ENCODE data around the gene ROCK2. TPM values are rescaled to one million over a fixed set of nuclear protein-coding genes. Genes with fewer than 3 reads are reported as not detected.
"Not testable (repeated sequence)": the region's sequence is repeated elsewhere in the genome, so short reads cannot be mapped to it uniquely, and the experiment has no call there.

ROCK2 gene
- total and polyA plus RNA-seq, 9 donors: 27.6 to 47.9 (median 40.8) TPM

DNA sequence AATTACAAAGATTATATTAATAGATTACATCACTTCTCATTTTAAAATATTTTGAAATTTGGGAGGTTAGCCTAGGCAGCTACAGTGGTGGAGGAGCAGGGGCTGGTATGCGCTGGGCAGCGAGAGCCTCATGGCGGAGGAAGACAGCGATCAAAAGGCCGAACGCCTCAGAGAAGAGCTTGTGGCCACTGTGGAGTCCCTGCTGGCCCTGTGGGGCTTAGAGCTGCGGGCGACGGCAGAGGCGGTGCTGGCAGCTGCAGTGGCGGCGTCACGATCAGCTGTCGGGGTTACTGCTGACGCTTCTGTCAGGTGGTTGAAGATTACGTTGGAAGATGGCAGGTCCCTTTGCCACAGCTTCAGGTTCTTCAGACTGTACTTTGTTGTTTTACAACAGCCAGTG, 87.4 kb downstream of the ROCK2 start:
- 95% methylated on average over 11 of the region's 16 CpGs for WGBS (ENCODE audit: insufficient coverage)
- H3K4me3 ChIP-seq (ENCODE audit: low read length): no peak overlapping the region
- no peaks in the 10 kb centered on the region for H3K27me3 ChIP-seq (ENCODE audit: control insufficient read depth, insufficient read depth, low read length)
- no peak overlapping the region for H3K27ac ChIP-seq (ENCODE audit: low read length)
- H3K4me1 ChIP-seq (ENCODE audit: control insufficient read depth, insufficient read depth, low read length): no peaks in the 10 kb centered on the region
- DNase-seq: no peak
- H3K36me3 ChIP-seq (ENCODE audit: control insufficient read depth, insufficient read depth, low read length): peaks cover 8% of the 10 kb centered on the region
- H3K9me3 ChIP-seq (replicated peaks; ENCODE audit: control insufficient read depth, low read depth, low read length): no peaks in the 10 kb centered on the region

DNA sequence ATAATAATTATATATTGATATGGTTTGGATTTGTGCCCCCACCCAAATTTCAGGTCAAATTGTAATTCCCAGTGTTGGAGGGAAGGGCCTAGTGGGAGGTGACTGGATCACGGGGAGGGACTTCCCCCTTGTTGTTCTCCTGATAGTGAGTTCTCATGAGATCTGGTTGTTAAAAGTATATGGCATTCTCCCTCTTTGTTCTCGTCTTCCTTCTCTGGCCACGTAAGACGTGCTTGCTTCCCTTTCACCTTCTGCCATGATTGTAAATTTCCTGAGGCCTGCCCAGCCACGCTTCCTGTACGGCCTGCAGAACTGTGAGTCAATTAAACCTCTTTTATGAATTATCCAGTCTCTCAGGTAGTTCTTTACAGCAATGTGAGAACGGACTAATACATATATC, 88.3 kb downstream of the ROCK2 start:
- Histone ChIP-seq H3K27me3 (ENCODE audit: control insufficient read depth, insufficient read depth, low read length) (no peaks in the 10 kb centered on the region), H3K4me3 (ENCODE audit: low read length) (no peak overlapping the region), H3K9me3 (replicated peaks; ENCODE audit: control insufficient read depth, low read depth, low read length) (no peaks in the 10 kb centered on the region), H3K36me3 (ENCODE audit: control insufficient read depth, insufficient read depth, low read length) (peaks cover 8% of the 10 kb centered on the region), H3K27ac (ENCODE audit: low read length) (no peak overlapping the region), H3K4me1 (ENCODE audit: control insufficient read depth, insufficient read depth, low read length) (no peaks in the 10 kb centered on the region)
- no peak for DNase-seq
- WGBS (ENCODE audit: insufficient coverage): 85% methylated on average over 4 of the region's 7 CpGs

DNA sequence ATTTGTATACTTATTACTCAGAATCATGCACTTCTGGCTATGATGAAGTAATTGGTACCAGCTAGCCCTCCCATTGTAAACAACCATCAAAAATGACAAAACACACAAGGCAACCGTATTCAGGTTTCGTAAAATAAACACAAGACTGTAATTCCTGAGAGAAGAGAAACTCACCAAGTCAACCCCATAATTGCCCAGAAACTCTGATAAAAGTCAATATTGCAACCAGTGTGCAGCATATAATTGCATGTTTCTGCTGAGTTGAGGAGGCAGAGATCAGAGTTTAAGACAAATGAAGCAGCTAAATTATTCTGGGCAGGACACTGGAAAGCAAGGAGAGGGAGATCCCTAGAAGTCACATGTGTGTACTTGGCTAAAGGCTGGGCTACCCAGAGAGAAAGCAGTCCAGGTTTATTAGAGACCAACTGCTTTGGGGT, 90.3 kb downstream of the ROCK2 start:
- WGBS (ENCODE audit: insufficient coverage): no CpG with 5 or more reads among the region's 2 CpGs
- H3K9me3 ChIP-seq (replicated peaks; ENCODE audit: control insufficient read depth, low read depth, low read length): no peaks in the 10 kb centered on the region
- no peak overlapping the region for H3K27ac ChIP-seq (ENCODE audit: low read length)
- no peaks in the 10 kb centered on the region for H3K27me3 ChIP-seq (ENCODE audit: control insufficient read depth, insufficient read depth, low read length)
- H3K4me1 ChIP-seq (ENCODE audit: control insufficient read depth, insufficient read depth, low read length): no peaks in the 10 kb centered on the region
- H3K4me3 ChIP-seq (ENCODE audit: low read length): no peak overlapping the region
- DNase-seq: no peak
- H3K36me3 ChIP-seq (ENCODE audit: control insufficient read depth, insufficient read depth, low read length): peaks cover 8% of the 10 kb centered on the region

DNA sequence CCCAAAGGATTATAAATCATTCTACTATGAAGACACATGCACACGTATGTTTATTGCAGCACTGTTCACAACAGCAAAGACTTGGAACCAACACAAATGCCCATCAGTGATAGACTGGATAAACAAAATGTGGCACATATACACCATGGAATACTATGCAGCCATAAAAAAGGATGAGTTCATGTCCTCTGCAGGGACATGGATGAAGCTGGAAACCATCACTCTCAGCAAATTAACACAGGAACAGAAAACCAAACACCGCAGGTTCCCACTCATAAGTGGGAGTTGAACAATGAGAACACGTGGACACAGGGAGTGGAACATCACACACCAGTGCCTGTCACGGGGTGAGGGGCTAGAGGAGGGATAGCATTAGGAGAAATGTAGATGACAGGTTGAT, 92.0 kb downstream of the ROCK2 start:
- not testable (repeated sequence) for H3K4me3 ChIP-seq (ENCODE audit: low read length); H3K4me1 ChIP-seq (ENCODE audit: control insufficient read depth, insufficient read depth, low read length); H3K27ac ChIP-seq (ENCODE audit: low read length); DNase-seq; H3K36me3 ChIP-seq (ENCODE audit: control insufficient read depth, insufficient read depth, low read length); H3K27me3 ChIP-seq (ENCODE audit: control insufficient read depth, insufficient read depth, low read length); H3K9me3 ChIP-seq (replicated peaks; ENCODE audit: control insufficient read depth, low read depth, low read length)
- no CpG with 5 or more reads among the region's 4 CpGs for WGBS (ENCODE audit: insufficient coverage)

DNA sequence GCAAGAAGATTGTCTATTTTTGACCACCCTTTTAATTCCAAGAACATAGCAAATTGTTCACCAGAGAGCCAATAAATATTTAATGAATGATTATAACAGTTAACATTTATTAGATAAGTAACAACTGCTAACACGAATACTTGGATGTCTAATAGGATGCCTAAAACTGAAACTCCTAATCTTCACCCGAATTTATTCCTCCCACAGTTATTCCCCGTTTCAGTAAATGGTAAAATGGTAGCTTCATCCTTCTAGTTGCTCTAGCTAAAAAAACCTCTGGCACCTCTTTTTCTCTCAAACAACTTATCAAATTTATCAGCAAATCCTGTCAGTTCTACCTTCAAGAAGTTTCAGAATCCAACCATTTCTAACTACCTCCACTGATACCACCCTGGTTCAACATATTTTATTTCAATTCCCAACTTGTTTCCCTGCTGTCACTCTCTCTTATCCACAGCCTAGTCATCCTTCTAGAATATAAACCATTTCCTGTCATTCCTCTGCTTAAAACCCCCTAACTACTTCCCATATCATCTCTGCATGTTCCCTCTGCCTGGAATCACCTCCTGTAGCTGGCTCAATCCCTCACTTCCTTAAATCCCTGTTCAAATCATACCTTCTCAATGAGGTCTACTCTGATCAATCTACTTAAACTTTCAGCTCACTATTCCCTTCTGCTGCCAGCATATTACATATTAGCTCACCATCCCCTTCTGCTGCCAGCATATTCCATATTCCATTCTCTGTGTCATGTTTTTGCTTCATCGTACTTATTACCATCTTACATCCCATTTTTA, 93.8 kb downstream of the ROCK2 start:
- H3K4me1 ChIP-seq (ENCODE audit: control insufficient read depth, insufficient read depth, low read length): no peaks in the 10 kb centered on the region
- H3K4me3 ChIP-seq (ENCODE audit: low read length): no peak overlapping the region
- DNase-seq: no peak
- WGBS (ENCODE audit: insufficient coverage): 68% methylated on average over 2 of the region's 4 CpGs
- H3K27me3 ChIP-seq (ENCODE audit: control insufficient read depth, insufficient read depth, low read length): no peaks in the 10 kb centered on the region
- no peaks in the 10 kb centered on the region for H3K9me3 ChIP-seq (replicated peaks; ENCODE audit: control insufficient read depth, low read depth, low read length)
- H3K36me3 ChIP-seq (ENCODE audit: control insufficient read depth, insufficient read depth, low read length): no peaks in the 10 kb centered on the region
- no peak overlapping the region for H3K27ac ChIP-seq (ENCODE audit: low read length)

DNA sequence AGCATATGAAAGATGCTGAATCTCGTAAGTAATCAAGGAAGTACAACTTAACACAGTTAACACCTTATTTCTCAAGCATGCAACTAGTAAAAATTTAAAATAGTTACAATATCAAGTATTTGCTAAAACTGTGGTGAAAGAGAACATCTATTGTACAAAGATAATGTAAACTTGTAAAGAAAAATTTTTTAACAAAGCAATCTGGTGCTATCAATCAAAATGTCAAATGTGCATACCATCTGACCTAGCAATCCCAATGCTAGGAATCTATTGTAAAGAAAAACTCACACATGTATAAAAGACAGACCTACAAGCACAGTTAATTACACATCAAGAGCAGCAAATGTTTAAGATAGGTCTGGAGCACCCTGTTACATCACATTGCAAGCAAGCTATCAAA, 99.1 kb downstream of the ROCK2 start:
- no peak overlapping the region for H3K4me3 ChIP-seq (ENCODE audit: low read length)
- H3K4me1 ChIP-seq (ENCODE audit: control insufficient read depth, insufficient read depth, low read length): no peaks in the 10 kb centered on the region
- no peak for DNase-seq
- H3K27me3 ChIP-seq (ENCODE audit: control insufficient read depth, insufficient read depth, low read length): no peaks in the 10 kb centered on the region
- no peaks in the 10 kb centered on the region for H3K9me3 ChIP-seq (replicated peaks; ENCODE audit: control insufficient read depth, low read depth, low read length)
- H3K27ac ChIP-seq (ENCODE audit: low read length): no peak overlapping the region
- H3K36me3 ChIP-seq (ENCODE audit: control insufficient read depth, insufficient read depth, low read length): peaks cover 2% of the 10 kb centered on the region
- WGBS (ENCODE audit: insufficient coverage): no CpG with 5 or more reads among the region's 1 CpG

DNA sequence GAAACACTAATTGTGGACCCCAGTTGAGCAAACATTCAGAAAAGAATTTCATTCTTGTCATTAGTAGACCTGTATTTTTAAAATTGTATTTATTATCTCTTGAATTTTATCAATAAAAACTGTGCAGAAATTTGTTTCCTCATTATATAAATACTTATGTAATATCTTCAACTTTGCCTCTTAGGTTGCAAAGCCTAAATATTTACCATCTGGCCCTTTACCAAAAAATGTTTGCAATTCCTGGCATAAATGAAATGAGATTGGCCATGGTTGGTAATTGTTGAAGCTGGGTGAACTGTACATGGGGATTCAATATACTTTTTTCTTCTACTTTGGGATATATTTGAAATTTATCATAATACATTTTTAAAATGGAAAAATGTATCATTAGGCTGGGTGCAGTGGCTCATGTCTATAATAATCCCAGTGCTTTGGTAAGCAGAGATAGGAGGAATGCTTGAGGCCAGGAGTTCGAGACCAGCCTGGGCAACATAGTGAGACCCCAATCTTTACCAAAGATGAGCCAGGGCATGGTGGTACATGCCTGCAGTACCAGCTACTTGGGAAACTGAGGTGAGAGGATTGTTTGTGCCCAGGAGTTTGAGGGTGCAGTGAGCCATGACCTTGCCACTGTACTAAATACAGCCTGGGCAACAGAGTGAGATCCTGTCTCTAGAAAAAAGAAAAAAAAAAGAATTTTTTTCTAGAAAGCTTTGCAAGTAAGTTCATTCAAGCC, 100.2 kb downstream of the ROCK2 start:
- no peaks in the 10 kb centered on the region for H3K4me1 ChIP-seq (ENCODE audit: control insufficient read depth, insufficient read depth, low read length)
- H3K4me3 ChIP-seq (ENCODE audit: low read length): no peak overlapping the region
- 100% methylated on average over 1 of the region's 1 CpG for WGBS (ENCODE audit: insufficient coverage)
- H3K36me3 ChIP-seq (ENCODE audit: control insufficient read depth, insufficient read depth, low read length): peaks cover 2% of the 10 kb centered on the region
- H3K27ac ChIP-seq (ENCODE audit: low read length): no peak overlapping the region
- no peaks in the 10 kb centered on the region for H3K9me3 ChIP-seq (replicated peaks; ENCODE audit: control insufficient read depth, low read depth, low read length)
- no peaks in the 10 kb centered on the region for H3K27me3 ChIP-seq (ENCODE audit: control insufficient read depth, insufficient read depth, low read length)
- DNase-seq: no peak

DNA sequence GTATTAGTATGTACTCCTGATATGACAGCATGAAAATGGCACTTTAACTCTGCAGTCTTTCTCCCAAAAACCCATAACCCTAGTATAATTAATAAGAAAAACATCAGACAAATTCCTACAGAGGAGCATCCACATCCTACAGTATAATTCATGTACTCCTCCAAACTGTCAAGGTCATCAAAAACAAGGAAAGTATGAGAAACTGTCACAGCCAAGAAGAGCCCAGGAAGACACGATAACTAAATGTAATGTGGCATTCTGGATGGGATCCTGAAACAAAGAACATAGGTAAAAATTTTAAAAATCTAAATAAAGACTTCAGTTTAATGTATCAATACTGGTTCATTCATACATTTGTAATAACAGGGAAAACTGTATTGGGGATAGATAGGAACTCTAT, 100.9 kb downstream of the ROCK2 start:
- H3K27ac ChIP-seq (ENCODE audit: low read length): no peak overlapping the region
- no peak for DNase-seq
- no CpG with 5 or more reads among the region's 1 CpG for WGBS (ENCODE audit: insufficient coverage)
- H3K4me3 ChIP-seq (ENCODE audit: low read length): no peak overlapping the region
- H3K36me3 ChIP-seq (ENCODE audit: control insufficient read depth, insufficient read depth, low read length): peaks cover 2% of the 10 kb centered on the region
- no peaks in the 10 kb centered on the region for H3K4me1 ChIP-seq (ENCODE audit: control insufficient read depth, insufficient read depth, low read length)
- H3K27me3 ChIP-seq (ENCODE audit: control insufficient read depth, insufficient read depth, low read length): no peaks in the 10 kb centered on the region
- H3K9me3 ChIP-seq (replicated peaks; ENCODE audit: control insufficient read depth, low read depth, low read length): no peaks in the 10 kb centered on the region

DNA sequence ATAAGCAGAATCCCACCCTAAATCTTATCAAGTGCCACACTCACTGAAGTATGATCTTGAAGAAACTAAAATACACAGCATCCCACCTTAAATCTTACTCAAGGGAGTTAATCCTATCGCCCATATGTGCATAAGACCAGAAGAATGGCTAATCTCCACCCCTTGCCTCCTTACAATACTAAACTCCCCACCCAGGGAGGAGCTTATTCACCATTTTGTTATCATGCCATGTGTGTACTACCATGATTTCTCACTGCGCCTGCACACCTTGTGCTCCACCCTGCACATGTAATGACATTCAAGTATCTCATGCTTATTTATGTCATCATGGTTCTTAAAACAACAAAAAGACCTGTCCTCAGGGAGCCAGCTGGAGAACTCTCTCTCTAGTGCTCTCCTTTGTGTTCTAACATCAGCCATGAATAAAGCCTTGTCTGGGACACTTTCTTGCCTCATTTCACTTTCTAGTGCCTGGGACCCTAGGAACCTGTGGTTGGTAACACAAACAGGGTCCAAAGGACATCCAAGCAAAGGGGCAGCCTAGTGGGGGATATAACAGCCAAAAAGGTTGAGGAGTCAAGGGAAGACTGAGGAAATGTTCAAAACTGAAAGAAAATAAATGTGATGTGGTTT, 101.8 kb downstream of the ROCK2 start:
- no peak overlapping the region for H3K4me3 ChIP-seq (ENCODE audit: low read length)
- H3K27me3 ChIP-seq (ENCODE audit: control insufficient read depth, insufficient read depth, low read length): no peaks in the 10 kb centered on the region
- WGBS (ENCODE audit: insufficient coverage): 92% methylated on average over 2 of the region's 2 CpGs
- H3K36me3 ChIP-seq (ENCODE audit: control insufficient read depth, insufficient read depth, low read length): peaks cover 2% of the 10 kb centered on the region
- no peak overlapping the region for H3K27ac ChIP-seq (ENCODE audit: low read length)
- no peaks in the 10 kb centered on the region for H3K9me3 ChIP-seq (replicated peaks; ENCODE audit: control insufficient read depth, low read depth, low read length)
- no peak for DNase-seq
- H3K4me1 ChIP-seq (ENCODE audit: control insufficient read depth, insufficient read depth, low read length): no peaks in the 10 kb centered on the region
